Aorta (tissue), 5 donors: ENCODE data around the gene FRMD4A. TPM values are rescaled to one million over a fixed set of nuclear protein-coding genes. Genes with fewer than 3 reads are reported as not detected.

Experiments used
- ATAC-seq: fragments of 200-7000 bp; cut with Tn5 transposase; one replicate; pipeline ENCODE4 v1.9.1; 2022; ENCODE audit warnings: moderate library complexity; ENCODE audit not compliant: low FRiP score
- DNase-seq, 2 donors: peaks; one replicate each; pipeline ENCODE4 v3.0.0-alpha.2; 2020
- H3K27ac ChIP-seq, 2 donors: one replicate each; pipeline ENCODE4 v1.5.1; 2013; ENCODE audit warnings: low read length in 2 of 2, mild to moderate bottlenecking in 2 of 2, moderate library complexity in 2 of 2, control low read depth in 1 of 2, inconsistent platforms in 1 of 2, low read depth in 1 of 2
- H3K27me3 ChIP-seq, 2 donors: one replicate each; pipeline ENCODE4 v1.6.1; 2013; ENCODE audit warnings: control low read depth in 1 of 2, low read length in 1 of 2, mild to moderate bottlenecking in 1 of 2, moderate library complexity in 1 of 2; ENCODE audit not compliant: insufficient read depth in 2 of 2, control insufficient read depth in 1 of 2
- H3K36me3 ChIP-seq, 2 donors: one replicate each; pipeline ENCODE4 v1.6.1; 2013; ENCODE audit warnings: control low read depth in 1 of 2, low read length in 1 of 2, mild to moderate bottlenecking in 1 of 2; ENCODE audit not compliant: insufficient read depth in 2 of 2, control insufficient read depth in 1 of 2
- H3K4me1 ChIP-seq, 2 donors: one replicate each; pipeline ENCODE4 v1.6.1; 2013; ENCODE audit warnings: low read length in 2 of 2, control low read depth in 1 of 2, mild to moderate bottlenecking in 1 of 2, moderate library complexity in 1 of 2; ENCODE audit not compliant: insufficient read depth in 2 of 2, control insufficient read depth in 1 of 2
- H3K4me3 ChIP-seq, 2 donors: one replicate each; pipeline ENCODE4 v1.5.1; 2013; ENCODE audit warnings: low read length in 2 of 2, control low read depth in 1 of 2, mild to moderate bottlenecking in 1 of 2
- H3K9me3 ChIP-seq: one replicate; pipeline ENCODE4 v1.6.1; 2013; ENCODE audit warnings: mild to moderate bottlenecking, low read length; ENCODE audit not compliant: control insufficient read depth
- WGBS, 2 donors: extraction: QIAGEN DNeasy Blood & Tissue Kit; methylation state at CpG; one replicate each; pipeline ENCODE4 v1.1.7; 2013; 5-methylcytosine and 5-hydroxymethylcytosine counted together
- intact Hi-C, 2 donors: fragments of 100-400 bp; cut with DNase I; formaldehyde crosslinking; loops; one replicate each; pipeline versions ENCODE4 v1.14.2 to v1.15.0; 2022
- polyA plus RNA-seq, 2 donors: library from polyadenylated mRNA; stranded (reverse); fragments of 200-250 nt; gene quantifications; one replicate each; pipeline ENCODE4 v1.2.3, GENCODE V29; 2013
- total RNA-seq, 2 donors: library from RNA; stranded (reverse); fragmentation: NEBNext Ultra II Directional; extraction: Animal tissue kit (Norgen Biotek cat#: 25700); gene quantifications; one replicate each; pipeline ENCODE4 v1.2.1, GENCODE V29; 2021
- donor health status: healthy with polysubstance abuse.
- donor health status: Bipolar disorder and iron deficiency.
- donor health status: DM: no; HTN: no; CAD: no.
- donor health status: DM: no; HTN: no; CAD: no.
- donor health status: DM: yes; HTN: yes; CAD: no.

The FRMD4A gene
- total and polyA plus RNA-seq, 4 donors = 11.4 to 65.6 (median 39.7) TPM

DNA sequence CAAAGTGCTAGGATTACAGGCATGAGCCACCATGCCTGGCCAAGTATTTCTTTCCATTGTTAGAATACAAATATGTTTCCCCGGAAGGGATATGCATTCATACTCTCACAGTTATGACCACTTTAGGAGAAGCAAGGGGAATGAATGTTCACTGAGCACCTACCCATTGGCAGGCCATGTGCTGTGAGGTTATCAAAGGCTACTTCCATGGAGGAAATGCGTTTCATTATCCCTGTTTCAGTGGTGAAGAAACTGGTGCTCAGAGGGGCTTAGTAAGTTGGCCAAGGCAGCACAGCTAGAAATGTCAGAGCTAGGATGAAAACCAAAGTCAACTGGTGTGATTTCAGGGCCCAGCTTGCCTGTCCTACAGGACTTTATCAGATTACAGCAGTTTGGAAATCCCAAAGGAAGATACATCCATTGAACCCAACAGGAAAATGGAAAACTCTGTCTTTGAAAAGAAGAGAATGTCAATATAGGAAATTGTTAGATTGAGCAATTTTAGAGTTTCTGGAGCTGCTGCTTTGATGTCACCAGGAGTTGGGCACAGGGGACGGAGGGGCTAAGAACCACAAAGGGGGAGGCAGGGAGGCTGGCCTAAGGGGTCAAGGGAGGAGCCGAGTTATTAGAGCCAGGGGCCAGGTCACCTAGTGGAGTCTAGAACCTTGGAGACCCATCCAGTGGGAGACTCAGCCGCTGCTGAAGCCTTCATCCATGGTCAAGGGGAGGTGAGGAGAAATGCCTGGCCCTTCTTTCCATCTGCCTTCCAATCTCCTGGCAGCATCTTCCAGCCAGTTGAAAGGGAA is 319.8 kb downstream of the FRMD4A start:
- H3K27ac ChIP-seq = no peak overlapping the region
- intact Hi-C loops = no loop called here
- H3K4me3 ChIP-seq = no peak overlapping the region
- H3K36me3 ChIP-seq = no peaks in the 10 kb centered on the region
- no peaks in the 10 kb centered on the region for H3K27me3 ChIP-seq
- no peaks in the 10 kb centered on the region for H3K9me3 ChIP-seq
- DNase-seq = no peak
- ATAC-seq = no peak
- 79 to 82% methylated on average over 5 of the region's 5 CpGs for WGBS, 2 donors
- H3K4me1 ChIP-seq = no peaks in the 10 kb centered on the region

DNA sequence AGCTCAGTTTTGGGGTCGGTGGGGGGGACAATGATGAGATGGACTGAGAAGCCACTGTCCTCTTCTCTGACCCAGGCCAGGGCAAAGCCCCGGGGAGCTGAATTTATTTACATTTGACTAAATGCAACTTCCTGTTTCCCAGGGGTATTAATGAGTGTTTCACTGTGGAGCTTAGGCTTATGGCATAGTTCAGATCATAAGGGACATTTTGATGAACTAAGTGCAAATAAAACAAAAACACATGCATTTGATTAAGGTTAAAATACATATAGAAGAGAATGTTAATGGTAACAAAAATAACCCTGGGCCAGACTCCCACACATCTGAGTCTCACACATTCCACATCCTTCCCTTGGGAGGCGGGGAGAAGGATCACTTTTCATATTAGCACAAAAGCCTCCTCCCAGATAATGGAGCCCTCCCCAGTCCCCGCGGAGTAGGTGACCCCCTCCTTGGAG is 320.6 kb downstream of the FRMD4A start:
- no peaks in the 10 kb centered on the region for H3K27me3 ChIP-seq
- H3K9me3 ChIP-seq = no peaks in the 10 kb centered on the region
- WGBS, 2 donors = 1 to 5% methylated on average over 5 of the region's 5 CpGs
- ATAC-seq (no peak), DNase-seq (no peak)
- no peaks in the 10 kb centered on the region for H3K36me3 ChIP-seq
- H3K4me3 ChIP-seq = peak overlapping the region; percentile 1 to 2
- no peaks in the 10 kb centered on the region for H3K4me1 ChIP-seq
- no peak overlapping the region for H3K27ac ChIP-seq
- intact Hi-C loops = no loop called here

DNA sequence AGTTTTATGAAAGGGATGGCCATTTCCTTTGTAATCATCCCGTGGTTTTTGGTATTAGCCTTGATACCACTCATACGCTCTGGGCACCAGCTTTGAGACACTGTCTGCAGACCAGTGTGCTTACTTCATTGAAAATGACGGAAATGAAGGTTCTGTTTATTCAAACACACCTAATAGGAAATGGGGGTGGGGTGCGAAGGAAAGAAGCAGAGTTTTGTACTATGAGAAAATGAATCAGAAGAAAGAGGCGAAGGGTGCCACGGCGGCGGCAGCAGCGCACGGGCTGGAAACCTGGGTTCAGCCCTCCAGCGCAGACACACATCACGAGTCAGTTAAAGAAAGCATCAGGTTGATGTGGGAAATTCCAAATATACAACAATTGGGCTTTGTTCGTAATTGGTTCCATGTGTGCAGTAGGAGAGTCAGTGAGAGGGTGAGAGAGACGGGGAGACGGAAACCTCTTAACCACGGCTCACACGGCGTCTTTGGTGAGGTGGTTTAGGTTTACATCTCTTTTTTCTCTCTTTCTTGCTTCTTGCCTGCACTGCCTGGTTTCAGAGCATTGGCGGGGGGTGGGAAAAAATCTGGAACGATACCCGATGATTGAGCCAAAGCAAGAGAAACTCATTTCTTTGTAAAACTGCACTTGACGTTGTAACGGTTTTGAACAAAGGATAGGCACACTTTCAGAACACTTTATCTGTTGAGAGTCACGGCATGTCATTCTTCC is 321.2 kb downstream of the FRMD4A start:
- ATAC-seq (peak; percentile 26), DNase-seq (no peak)
- H3K27me3 ChIP-seq = no peaks in the 10 kb centered on the region
- H3K4me1 ChIP-seq = no peaks in the 10 kb centered on the region
- intact Hi-C loops = no loop called here
- no peak overlapping the region for H3K27ac ChIP-seq
- no peaks in the 10 kb centered on the region for H3K9me3 ChIP-seq
- 1 to 5% methylated on average over 24 of the region's 24 CpGs for WGBS, 2 donors
- H3K36me3 ChIP-seq = no peaks in the 10 kb centered on the region
- peak overlapping the region; percentile 1 to 2 for H3K4me3 ChIP-seq

DNA sequence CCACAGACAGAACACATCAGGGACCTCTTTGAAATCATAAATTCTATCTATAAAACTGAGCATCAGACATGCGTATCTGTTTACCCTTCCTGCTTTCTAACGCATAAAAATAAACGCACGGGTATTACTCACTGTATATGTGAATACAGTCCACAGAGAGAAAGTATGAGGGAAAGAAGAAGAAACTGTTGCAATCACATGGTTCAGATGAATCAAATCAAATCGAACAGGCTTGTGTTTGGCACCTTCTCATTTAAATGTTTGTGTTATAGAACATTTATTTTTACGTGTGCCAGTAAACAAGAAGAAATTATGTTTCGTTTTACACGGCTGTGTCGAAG is 322.0 kb downstream of the FRMD4A start:
- 3 to 5% methylated on average over 9 of the region's 9 CpGs for WGBS, 2 donors
- DNase-seq (no peak), ATAC-seq (peak; percentile 19)
- no peak overlapping the region for H3K27ac ChIP-seq
- no peaks in the 10 kb centered on the region for H3K27me3 ChIP-seq
- peak overlapping the region; percentile 15 to 23 for H3K4me3 ChIP-seq
- no peaks in the 10 kb centered on the region for H3K36me3 ChIP-seq
- no peaks in the 10 kb centered on the region for H3K9me3 ChIP-seq
- intact Hi-C loops = no loop called here
- H3K4me1 ChIP-seq = no peaks in the 10 kb centered on the region

DNA sequence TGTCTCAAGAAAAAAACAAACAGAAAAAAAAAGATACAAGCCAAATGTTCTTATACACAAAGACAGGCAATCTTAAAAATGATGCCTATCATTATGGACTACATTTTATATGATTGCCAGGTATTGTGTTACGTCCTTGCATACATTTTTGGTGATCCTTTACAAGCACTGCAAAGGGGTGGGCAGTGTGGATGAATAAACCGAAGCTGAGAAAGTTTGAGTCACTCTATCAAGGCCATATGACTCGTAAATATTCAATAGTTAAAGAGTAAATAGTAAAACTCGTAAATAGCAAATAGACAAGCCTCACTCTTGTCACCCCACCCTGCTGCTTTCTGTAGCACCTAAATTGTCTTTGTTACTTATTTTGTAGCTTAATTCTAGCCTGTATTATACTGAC is 326.2 kb downstream of the FRMD4A start:
- Histone ChIP-seq H3K9me3 (peaks cover 1% of the 10 kb centered on the region), H3K27ac (no peak overlapping the region), H3K27me3 (no peaks in the 10 kb centered on the region), H3K4me1 (no peaks in the 10 kb centered on the region), H3K4me3 (no peak overlapping the region), H3K36me3 (no peaks in the 10 kb centered on the region)
- ATAC-seq (no peak), DNase-seq (no peak)
- WGBS, 2 donors = 80 to 85% methylated on average over 4 of the region's 4 CpGs
- intact Hi-C loops = no loop called here

DNA sequence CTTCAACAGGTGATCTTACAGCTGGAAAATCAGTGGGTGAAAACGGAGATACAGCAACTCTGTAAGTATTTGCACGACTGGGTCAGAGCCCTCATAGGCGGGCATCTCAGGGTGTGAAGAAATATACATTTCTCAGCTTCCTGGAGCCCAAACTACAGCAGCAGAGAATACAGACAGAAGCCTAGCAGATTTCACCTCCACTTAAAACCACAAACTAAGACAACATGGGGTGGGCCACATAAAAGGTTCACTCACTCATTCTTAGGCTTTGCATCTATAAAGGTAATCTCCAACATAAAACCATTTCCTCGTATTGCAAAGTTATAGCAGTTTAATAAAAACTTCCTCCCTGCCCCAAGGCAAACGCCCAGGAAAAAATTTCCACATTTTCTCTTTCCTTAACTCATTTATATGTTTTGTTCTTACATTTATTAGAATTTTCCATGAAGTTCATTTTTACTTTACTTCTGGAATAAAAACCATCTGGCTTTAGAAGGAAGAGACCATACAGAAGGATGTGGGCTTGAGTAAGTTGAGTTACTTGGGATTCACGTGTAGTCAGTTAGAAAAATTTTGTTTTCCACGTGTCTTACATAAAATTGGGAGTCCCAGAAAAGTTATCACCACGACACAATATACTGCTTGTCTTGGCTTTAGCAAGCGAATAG is 327.1 kb downstream of the FRMD4A start:
- Histone ChIP-seq H3K4me1 (no peaks in the 10 kb centered on the region), H3K27ac (no peak overlapping the region), H3K4me3 (no peak overlapping the region), H3K27me3 (no peaks in the 10 kb centered on the region), H3K9me3 (peaks cover 1% of the 10 kb centered on the region), H3K36me3 (no peaks in the 10 kb centered on the region)
- no peak for ATAC-seq
- DNase-seq = no peak
- intact Hi-C loops = no loop called here
- 54 to 64% methylated on average over 9 of the region's 9 CpGs for WGBS, 2 donors

DNA sequence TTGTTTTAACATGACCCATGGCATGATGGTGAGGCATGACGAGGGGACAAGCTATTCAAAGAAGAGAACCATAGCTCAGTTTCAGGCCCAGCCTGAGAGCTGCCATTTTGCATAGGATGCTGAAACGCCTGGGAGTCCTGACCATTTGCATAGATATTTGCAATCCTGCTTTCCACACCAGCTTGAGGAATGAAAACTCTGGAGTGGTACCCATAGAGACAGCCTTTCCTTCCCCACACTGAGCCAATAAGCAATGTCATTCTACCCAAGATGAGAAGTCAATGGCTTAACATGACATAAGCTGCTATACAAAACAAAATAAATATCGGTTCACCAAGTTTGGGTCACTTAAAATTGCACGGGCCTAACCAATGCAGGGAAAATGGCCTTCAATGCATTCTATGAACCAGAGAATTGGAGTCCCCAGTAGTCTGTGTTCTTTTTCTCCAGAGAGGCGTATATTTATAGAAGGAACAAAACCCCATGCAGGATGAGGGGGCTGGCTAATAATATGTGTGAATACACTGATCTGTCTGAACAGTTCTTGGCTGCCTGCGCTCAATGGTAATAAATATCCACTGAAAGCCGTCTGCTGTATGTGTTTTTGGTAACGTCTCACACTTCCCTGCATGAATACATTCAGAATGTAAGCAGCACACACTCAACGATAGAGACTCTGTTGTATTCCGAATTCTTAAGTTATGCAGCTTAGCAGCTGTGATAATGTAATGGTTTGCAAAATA is 329.3 kb downstream of the FRMD4A start:
- H3K4me1 ChIP-seq = no peaks in the 10 kb centered on the region
- intact Hi-C loops = no loop called here
- H3K27ac ChIP-seq = no peak overlapping the region
- 28 to 37% methylated on average over 10 of the region's 10 CpGs for WGBS, 2 donors
- peaks cover 3% of the 10 kb centered on the region for H3K9me3 ChIP-seq
- no peak overlapping the region for H3K4me3 ChIP-seq
- H3K36me3 ChIP-seq = no peaks in the 10 kb centered on the region
- ATAC-seq (no peak), DNase-seq (no peak)
- no peaks in the 10 kb centered on the region for H3K27me3 ChIP-seq

DNA sequence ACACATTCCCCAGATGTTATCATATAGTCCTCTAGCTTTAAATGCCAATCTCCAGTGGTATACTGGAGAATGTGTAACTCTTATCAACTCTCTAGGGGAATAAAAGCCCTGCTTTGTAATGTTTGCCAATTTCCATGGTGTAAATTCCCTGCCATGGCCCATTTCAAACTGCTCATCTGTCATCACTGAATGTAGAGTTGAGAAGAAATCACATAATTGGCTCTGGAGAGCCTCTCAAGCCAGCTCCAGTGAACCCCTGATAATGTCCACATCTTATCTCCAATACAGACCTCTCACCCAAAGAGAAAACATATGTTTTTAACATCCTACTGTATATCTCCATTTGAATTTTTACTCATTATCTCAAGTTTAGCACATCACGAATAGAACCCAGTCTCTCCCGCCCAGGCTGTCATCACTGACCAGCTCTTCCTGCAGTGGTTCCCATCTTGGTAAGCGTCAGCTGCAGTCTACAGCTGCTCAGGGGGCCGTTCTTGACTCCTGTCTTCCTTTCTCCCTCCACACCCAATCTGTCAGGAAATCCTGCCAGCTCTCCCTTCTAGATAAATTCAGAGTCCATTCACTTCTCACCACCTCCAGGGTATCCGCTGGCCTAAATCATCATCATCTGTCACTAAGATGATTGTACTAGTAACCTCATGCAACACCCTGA is 332.4 kb downstream of the FRMD4A start:
- no peak for ATAC-seq
- DNase-seq = no peak
- 81 to 89% methylated on average over 5 of the region's 5 CpGs for WGBS, 2 donors
- intact Hi-C loops = no loop called here
- Histone ChIP-seq H3K27me3 (no peaks in the 10 kb centered on the region), H3K36me3 (no peaks in the 10 kb centered on the region), H3K9me3 (peaks cover 3% of the 10 kb centered on the region), H3K27ac (no peak overlapping the region), H3K4me1 (no peaks in the 10 kb centered on the region), H3K4me3 (no peak overlapping the region)
